Testis (tissue), 3 donors: ENCODE results near the gene ADK. TPM values are rescaled to one million over a fixed set of nuclear protein-coding genes. Genes with fewer than 3 reads are reported as not detected.
"Not testable (repeated sequence)": the region's sequence is repeated elsewhere in the genome, so short reads cannot be mapped to it uniquely, and the experiment has no call there.

Experiments used
- DNase-seq: peaks from one replicate; pipeline ENCODE4 v3.0.0-alpha.2; 2019
- H3K27ac ChIP-seq, 2 donors: fragments of 200-600 bp; sonication (generic); one replicate each; pipeline ENCODE4 v1.5.1; 2019
- H3K27me3 ChIP-seq: fragments of 200-600 bp; sonication (generic); one replicate; pipeline ENCODE4 v1.5.1; 2019
- H3K36me3 ChIP-seq: fragments of 200-600 bp; sonication (generic); one replicate; pipeline ENCODE4 v1.5.1; 2017; ENCODE audit warnings: low read depth; ENCODE audit errors: missing control alignments
- H3K4me1 ChIP-seq: fragments of 200-600 bp; sonication (generic); one replicate; pipeline ENCODE4 v1.5.1; 2019
- H3K4me3 ChIP-seq, 2 donors: fragments of 200-600 bp; sonication (generic); one replicate each; pipeline ENCODE4 v1.5.1; 2017 to 2019
- H3K9me3 ChIP-seq: fragments of 200-600 bp; sonication (generic); one replicate; pipeline ENCODE4 v1.5.1; 2017
- POLR2A ChIP-seq: fragments of 450-650 bp; IDR thresholded peaks from one replicate; pipeline ENCODE4 v1.6.1; 2017; ENCODE audit warnings: antibody characterized with exemption, mild to moderate bottlenecking, moderate library complexity
- WGBS, 2 donors: methylation state at CpG; one replicate each; pipeline ENCODE4 v1.1.5; 2018; 5-methylcytosine and 5-hydroxymethylcytosine counted together
- intact Hi-C: fragments of 100-400 bp; cut with DNase I; formaldehyde crosslinking; loops from one replicate; pipeline ENCODE4 v1.15.1; 2023; ENCODE audit warnings: low total_unique reads
- polyA plus RNA-seq: library from polyadenylated mRNA; stranded (reverse); fragments of 350-450 nt; fragmentation: Illumina TruSeq; extraction: RNeasy Lipid Tissue Mini Kit (QIAGEN cat#74804); gene quantifications from one replicate; pipeline ENCODE4 v1.2.3, GENCODE V29; 2014; ENCODE audit warnings: low read depth, low replicate concordance; ENCODE audit not compliant: insufficient read depth
- total RNA-seq, 2 donors: library from RNA; depleted of rRNA; stranded (reverse); fragments of >200 nt; gene quantifications; one replicate each; pipeline ENCODE4 v1.2.3, GENCODE V29; 2016
- TF ChIP-seq, protein P1 (sequence below), 3 experiments: fragments of 450-650 bp in 2 of 3; fragments of 200-600 bp in 1 of 3; sonication (generic) in 1 of 3; IDR thresholded peaks; one replicate each; pipeline ENCODE4 v1.5.1; 2016 to 2019; ENCODE audit warnings: antibody characterized with exemption in 3 of 3, mild to moderate bottlenecking in 2 of 3, moderate library complexity in 1 of 3

Gene ADK
- total and polyA plus RNA-seq, 3 donors from 2014 or later, result 23.3 to 61.8 (median 55.3) TPM

DNA sequence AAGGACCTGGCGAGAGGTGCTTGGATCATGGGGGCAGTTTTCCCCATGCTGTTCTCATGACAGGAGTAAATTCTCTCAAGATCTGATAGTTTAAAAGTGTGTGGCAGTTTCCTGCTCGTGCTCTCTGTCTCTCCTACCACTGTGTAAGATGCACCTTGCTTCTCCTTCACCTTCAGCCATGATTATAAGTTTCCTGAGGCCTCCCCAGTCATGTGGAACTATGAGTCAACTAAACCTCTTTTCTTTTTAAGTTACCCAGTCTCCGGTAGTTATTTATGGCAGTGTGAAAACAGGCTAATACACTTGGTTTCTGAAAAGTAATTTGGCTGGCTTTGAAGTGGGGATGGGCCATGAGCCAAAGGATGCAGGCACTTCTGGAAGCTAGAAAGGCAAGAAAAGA is 407.4 kb downstream of the ADK start:
- TF ChIP-seq POLR2A, result no peak
- TF ChIP-seq, protein P1, sequence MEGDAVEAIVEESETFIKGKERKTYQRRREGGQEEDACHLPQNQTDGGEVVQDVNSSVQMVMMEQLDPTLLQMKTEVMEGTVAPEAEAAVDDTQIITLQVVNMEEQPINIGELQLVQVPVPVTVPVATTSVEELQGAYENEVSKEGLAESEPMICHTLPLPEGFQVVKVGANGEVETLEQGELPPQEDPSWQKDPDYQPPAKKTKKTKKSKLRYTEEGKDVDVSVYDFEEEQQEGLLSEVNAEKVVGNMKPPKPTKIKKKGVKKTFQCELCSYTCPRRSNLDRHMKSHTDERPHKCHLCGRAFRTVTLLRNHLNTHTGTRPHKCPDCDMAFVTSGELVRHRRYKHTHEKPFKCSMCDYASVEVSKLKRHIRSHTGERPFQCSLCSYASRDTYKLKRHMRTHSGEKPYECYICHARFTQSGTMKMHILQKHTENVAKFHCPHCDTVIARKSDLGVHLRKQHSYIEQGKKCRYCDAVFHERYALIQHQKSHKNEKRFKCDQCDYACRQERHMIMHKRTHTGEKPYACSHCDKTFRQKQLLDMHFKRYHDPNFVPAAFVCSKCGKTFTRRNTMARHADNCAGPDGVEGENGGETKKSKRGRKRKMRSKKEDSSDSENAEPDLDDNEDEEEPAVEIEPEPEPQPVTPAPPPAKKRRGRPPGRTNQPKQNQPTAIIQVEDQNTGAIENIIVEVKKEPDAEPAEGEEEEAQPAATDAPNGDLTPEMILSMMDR (IDR thresholded peaks at IDR 0.05), result no peak
- no peak for DNase-seq
- Histone ChIP-seq H3K4me3 (no peak overlapping the region), H3K9me3 (no peaks in the 10 kb centered on the region), H3K36me3 (no peaks in the 10 kb centered on the region), H3K27ac (no peak overlapping the region), H3K27me3 (no peaks in the 10 kb centered on the region), H3K4me1 (no peaks in the 10 kb centered on the region)
- WGBS, 2 donors, result 94 to 95% methylated on average over 3 of the region's 3 CpGs
- intact Hi-C loops, result no loop called here

DNA sequence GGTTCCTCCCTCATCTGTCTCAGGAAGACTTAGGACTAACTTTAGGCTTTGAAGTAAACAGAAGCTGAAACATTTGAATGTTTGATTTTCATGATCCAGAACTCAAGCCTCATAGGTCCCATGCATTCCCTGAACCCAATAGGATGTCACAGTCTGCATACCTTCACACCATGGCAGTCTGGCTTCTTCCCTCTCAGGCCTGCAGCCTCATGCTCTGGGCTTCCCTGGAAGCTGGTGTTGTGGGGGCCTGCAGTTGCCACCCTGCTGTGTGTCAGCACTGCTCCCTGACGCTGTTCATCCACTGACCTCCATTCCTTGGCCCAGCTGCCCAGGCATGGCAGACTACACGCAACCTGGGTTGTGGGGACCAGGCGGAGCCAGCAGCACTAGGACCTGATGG is 407.9 kb downstream of the ADK start:
- Histone ChIP-seq H3K36me3 (no peaks in the 10 kb centered on the region), H3K4me1 (no peaks in the 10 kb centered on the region), H3K9me3 (no peaks in the 10 kb centered on the region), H3K27ac (no peak overlapping the region), H3K4me3 (no peak overlapping the region), H3K27me3 (no peaks in the 10 kb centered on the region)
- intact Hi-C loops, result no loop called here
- no peak for DNase-seq
- WGBS, 2 donors, result 90 to 97% methylated on average over 3 of the region's 3 CpGs
- TF ChIP-seq POLR2A, result no peak
- TF ChIP-seq, protein P1 (IDR thresholded peaks at IDR 0.05), result no peak

DNA sequence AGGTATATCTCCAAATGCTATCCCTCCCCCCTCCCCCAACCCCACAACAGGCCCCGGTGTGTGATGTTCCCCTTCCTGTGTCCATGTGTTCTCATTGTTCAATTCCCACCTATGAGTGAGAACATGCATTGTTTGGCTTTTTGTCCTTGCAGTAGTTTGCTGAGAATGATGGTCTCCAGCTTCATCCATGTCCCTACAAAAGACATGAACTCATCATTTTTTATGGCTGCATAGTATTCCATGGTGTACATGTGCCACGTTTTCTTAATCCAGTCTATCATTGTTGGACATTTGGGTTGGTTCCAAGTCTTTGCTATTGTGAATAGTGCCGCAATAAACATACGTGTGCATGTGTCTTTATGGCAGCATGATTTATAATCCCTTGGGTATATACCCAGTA is 417.9 kb downstream of the ADK start:
- H3K27me3 ChIP-seq, H3K9me3 ChIP-seq, H3K4me1 ChIP-seq, H3K36me3 ChIP-seq, H3K27ac ChIP-seq, H3K4me3 ChIP-seq, DNase-seq, intact Hi-C loops: not testable (repeated sequence)
- WGBS, 2 donors, result 98 to 100% methylated on average over 4 of the region's 4 CpGs

DNA sequence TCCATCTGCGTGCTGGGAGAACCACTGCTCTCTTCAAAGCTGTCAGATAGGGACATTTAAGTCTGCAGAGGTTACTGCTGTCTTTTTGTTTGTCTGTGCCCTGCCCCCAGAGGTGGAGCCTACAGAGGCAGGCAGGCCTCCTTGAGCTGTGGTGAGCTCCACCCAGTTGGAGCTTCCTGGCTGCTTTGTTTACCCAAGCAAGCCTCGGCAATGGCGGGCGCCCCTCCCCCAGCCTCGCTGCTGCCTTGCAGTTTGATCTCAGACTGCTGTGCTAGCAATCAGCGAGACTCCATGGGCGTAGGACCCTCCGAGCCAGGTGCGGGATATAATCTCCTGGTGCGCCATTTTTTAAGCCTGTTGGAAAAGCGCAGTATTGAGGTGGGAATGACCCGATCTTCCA is 422.5 kb downstream of the ADK start:
- H3K27me3 ChIP-seq, H3K9me3 ChIP-seq, H3K4me1 ChIP-seq, H3K4me3 ChIP-seq, H3K36me3 ChIP-seq, DNase-seq, intact Hi-C loops, H3K27ac ChIP-seq: not testable (repeated sequence)
- WGBS, 2 donors, result 93 to 97% methylated on average over 11 to 12 of the region's 12 CpGs

DNA sequence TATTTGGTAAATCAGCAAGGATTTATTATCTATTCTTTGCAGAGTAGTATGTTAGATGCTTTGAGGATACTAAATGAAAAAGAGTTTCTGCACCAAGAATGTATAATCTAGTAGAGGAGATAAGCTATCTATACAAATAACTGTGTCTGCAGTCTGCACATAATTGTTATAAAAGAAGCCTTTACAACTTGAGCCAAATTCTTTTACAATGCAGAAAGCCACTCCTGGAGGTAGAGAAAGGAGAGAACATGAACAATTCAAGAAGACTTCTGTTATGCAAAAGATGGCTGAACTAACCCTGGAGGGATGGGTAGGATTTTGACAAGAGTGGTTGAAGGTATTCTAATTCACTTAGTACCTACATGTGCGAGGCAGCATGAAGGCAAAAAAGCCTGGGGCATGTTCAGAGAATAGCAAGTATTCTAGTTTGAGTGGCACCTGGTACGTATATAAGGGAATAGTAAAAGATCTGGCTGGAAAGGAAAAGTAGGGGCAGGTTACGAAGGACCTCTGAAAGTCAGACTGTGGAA is 424.2 kb downstream of the ADK start:
- Histone ChIP-seq H3K4me1 (no peaks in the 10 kb centered on the region), H3K27me3 (no peaks in the 10 kb centered on the region), H3K36me3 (no peaks in the 10 kb centered on the region), H3K27ac (no peak overlapping the region), H3K4me3 (no peak overlapping the region), H3K9me3 (no peaks in the 10 kb centered on the region)
- no peak for TF ChIP-seq POLR2A
- no peak for DNase-seq
- intact Hi-C loops, result no loop called here
- WGBS, 2 donors, result 90 to 91% methylated on average over 3 of the region's 3 CpGs

DNA sequence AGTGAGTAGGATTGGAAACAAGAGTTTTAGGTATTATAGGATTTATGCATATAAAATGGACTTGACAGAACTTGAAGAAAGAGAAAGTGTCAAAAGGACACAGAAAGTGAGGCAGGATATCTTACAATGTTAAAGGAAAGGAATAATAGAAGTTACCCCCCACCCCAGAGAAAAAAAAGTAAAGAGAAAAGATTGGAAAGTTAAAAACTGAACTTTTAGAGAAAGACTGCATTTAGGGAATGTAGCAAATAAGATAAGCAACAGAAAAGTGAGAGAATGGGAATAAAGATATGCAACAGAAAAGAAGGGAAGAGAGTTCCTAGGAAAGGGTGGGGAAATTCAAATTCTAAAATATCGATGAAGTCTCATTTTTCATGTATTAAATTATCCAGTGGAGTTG is 424.9 kb downstream of the ADK start:
- Histone ChIP-seq H3K36me3 (no peaks in the 10 kb centered on the region), H3K9me3 (no peaks in the 10 kb centered on the region), H3K4me3 (no peak overlapping the region), H3K27me3 (no peaks in the 10 kb centered on the region), H3K27ac (no peak overlapping the region), H3K4me1 (no peaks in the 10 kb centered on the region)
- no peak for TF ChIP-seq POLR2A
- TF ChIP-seq, protein P1 (IDR thresholded peaks at IDR 0.05), result no peak
- intact Hi-C loops, result no loop called here
- DNase-seq, result no peak
- WGBS, 2 donors, result 81 to 85% methylated on average over 1 of the region's 1 CpG
